GM12801 (cell line): Measurements from ENCODE around the gene TFAP2D.

ENCODE experiments used
- TF ChIP-seq, protein P1 (sequence below): IDR thresholded peaks from one replicate; pipeline ENCODE4 v1.5.1; 2011; ENCODE audit warnings: control low read depth; ENCODE audit not compliant: insufficient read length; ENCODE audit errors: extremely low read depth

The TFAP2D gene

DNA sequence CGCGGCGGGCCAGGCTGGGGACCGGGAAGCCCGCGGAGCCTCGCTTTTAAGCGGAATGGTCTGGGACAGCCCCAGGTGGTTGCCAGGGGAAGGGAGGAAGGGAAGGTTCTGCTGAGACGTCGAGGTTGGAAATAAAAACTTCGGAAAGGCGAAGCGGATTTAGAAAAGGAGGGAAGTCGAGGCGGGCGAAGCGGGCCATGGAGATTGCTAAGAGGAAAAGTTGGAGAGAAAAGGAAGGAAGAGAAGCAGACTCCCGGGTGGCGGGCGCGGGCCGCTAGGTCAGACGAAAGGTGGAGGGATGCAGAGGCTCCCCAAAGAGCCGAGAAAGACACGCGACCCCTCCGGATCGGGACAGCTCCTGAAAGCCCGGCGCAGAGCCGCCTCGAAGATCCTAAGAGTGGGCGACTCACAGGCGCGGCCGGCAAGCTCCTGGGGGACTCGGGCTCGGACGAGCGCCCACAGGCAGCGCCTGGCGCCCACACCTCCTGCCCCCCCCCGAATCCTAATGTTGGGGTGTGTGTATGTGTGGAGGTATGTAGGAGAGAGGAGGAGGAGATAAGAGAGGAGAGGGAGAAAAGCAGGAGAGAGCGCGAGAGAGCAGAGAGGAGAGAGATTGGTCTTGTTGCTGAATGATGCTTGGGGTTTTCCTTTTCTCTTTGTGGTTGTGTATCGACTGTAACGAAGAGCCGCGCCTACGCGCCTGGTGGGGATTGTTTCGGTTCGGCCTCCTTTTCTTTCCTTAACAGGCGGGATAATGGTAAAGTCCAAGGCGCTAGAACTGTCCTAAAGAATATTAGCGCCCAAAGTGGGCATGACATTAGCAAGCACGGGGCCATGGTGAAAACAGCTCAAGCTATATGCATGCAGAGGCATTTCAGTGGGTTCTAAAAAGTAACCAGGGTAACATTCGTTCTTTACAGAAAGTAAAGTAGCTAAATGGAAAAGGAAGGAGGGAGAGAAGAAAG is 106.9 kb downstream of the TFAP2D start:
- TF ChIP-seq, protein P1, sequence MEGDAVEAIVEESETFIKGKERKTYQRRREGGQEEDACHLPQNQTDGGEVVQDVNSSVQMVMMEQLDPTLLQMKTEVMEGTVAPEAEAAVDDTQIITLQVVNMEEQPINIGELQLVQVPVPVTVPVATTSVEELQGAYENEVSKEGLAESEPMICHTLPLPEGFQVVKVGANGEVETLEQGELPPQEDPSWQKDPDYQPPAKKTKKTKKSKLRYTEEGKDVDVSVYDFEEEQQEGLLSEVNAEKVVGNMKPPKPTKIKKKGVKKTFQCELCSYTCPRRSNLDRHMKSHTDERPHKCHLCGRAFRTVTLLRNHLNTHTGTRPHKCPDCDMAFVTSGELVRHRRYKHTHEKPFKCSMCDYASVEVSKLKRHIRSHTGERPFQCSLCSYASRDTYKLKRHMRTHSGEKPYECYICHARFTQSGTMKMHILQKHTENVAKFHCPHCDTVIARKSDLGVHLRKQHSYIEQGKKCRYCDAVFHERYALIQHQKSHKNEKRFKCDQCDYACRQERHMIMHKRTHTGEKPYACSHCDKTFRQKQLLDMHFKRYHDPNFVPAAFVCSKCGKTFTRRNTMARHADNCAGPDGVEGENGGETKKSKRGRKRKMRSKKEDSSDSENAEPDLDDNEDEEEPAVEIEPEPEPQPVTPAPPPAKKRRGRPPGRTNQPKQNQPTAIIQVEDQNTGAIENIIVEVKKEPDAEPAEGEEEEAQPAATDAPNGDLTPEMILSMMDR: no peak

DNA sequence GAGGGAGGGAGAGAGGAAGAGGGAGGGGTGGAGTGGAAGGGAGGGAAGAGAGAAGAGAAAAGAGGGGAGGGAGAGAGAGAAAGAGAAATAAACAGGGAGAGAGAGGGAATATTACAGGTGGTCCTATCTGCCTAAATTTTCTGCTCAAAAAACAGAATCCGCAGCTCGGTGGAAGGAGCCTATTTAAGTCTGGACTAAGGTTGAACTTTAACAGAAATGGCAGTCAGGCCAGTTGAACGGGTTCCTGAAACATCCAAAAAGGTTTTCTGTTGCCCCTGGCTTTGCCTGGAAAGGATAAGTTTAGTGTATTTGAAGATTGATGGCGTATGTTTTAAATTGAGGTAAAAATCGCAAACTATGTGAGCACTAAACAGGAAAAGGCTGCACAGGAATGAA is 107.5 kb downstream of the TFAP2D start:
- TF ChIP-seq, protein P1: no peak

DNA sequence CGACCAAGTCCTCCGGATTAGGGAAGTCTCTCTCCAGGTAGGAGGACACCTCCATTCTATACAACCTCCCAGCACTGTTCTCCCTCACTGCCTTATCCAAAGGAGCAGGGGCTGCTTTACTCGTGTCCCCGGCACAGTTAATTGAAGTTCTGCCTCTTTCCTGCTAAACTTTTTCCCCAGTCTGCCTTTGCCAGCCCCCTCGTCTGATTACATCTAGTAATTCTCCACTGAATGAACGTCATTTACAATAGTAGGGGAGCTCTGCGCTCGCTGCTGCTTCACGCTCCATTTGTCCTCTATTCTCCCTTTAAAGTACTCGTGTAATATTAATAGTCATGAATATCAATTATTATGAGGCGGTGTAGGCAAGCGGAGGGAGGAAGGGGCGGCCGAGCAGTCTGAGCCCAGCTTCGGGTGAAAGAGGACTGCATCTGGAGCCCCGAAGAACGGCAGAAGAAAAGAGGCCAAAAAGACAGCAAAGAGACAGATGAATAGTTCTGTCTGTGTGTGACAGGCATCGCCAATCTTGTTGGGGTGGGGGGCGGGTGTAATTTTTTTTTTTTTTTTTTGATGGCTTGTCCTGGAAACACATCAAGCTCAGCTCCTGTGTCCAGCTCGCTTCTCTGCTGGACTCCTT is 108.2 kb downstream of the TFAP2D start:
- TF ChIP-seq, protein P1: no peak

DNA sequence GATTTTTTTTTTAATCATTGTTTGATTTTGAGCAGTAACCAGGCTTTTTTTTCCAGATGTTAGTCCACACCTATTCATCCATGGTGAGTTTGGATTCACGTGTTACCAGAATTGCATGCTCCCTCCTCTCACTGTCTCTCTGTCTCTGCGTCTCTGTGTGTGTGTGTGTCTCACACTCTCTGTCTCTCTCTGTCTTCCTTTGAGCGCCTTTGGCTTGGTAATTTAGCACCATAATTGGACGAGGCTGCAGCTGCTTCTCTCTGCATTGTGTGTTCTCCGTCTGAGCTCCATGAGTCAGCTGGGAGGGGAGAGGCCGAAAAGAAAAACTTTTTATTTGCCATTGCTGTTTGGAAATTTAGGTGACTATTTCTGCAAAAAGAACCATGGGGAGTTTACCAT is 108.8 kb downstream of the TFAP2D start:
- TF ChIP-seq, protein P1: no peak
